ENCODE data around the gene FBXO34. TPM values are rescaled to one million over a fixed set of nuclear protein-coding genes. Genes with fewer than 3 reads are reported as not detected.
A peak's percentile ranks its signal among the peaks of the same experiment; 100 is the strongest.

Gene FBXO34
- total and polyA plus RNA-seq, 9 of the 15 experiments (the other 6 are each of a cell fraction or from before 2014, with no cell fraction given): 6.3 to 24.9 (median 16.2) TPM

- TF ChIP-seq CEBPB (tag; IDR thresholded peaks at IDR 0.05): no peak
These were observed 10.2 kb downstream of the FBXO34 start (continued) for GRCh38 chr14:55281316-55281839.

GRCh38 chr14:55285048-55285652 is 13.9 kb downstream of the FBXO34 start:
- no peak overlapping the region for H3K9ac ChIP-seq (ENCODE audit: insufficient read depth in 1 of 2, low read depth in 2 of 2, low read length in 2 of 2)
- peaks cover 89% of the 10 kb centered on the region for H3K79me2 ChIP-seq (ENCODE audit: control insufficient read depth, insufficient read depth, low read length)
- FAIRE-seq: no peak
- no peaks in the 10 kb centered on the region; a peak in 1 of 5 replicates for H3K4me1 ChIP-seq (replicated peaks in 1 of 2; ENCODE audit: control insufficient read depth in 2 of 2, insufficient read depth in 2 of 2, low read length in 2 of 2)
- no peak overlapping the region for H3K4me3 ChIP-seq
- H2AFZ ChIP-seq (ENCODE audit: low read depth, low read length): no peak overlapping the region
- ChIA-PET POLR2A (no interaction called here), CTCF (ENCODE audit: low intra/inter-chr PET ratio) (no interaction called here)
- H4K20me1 ChIP-seq (replicated peaks; ENCODE audit: control insufficient read depth, insufficient read depth, low read length): no peaks in the 10 kb centered on the region; the same call in 1 of the 2 replicates
- 0 out of 3 replicates have a peak, but pooled peaks cover 4% of the 10 kb centered on the region for H3K36me3 ChIP-seq (ENCODE audit: control insufficient read depth, insufficient read depth, low read length)
- intact Hi-C loops (cut with micrococcal nuclease) (no loop called here), in situ Hi-C loops (cut with MboI) (no loop called here)
- no peaks in the 10 kb centered on the region for H3K27me3 ChIP-seq (ENCODE audit: control insufficient read depth in 2 of 2, insufficient read depth in 2 of 2, low read length in 2 of 2)
- no peak for DNase-seq (ENCODE audit: extremely low read depth in 1 of 4, low spot score in 3 of 4)
- BruUV-seq (replicated peaks): no TSS peak
- no peaks in the 10 kb centered on the region for H3K9me1 ChIP-seq (ENCODE audit: control insufficient read depth, insufficient read depth, low read length)
- TF ChIP-seq NBN (IDR thresholded peaks at IDR 0.05; ENCODE audit: low read depth): no peak
- peak; percentile 37; the same call in 1 of the 2 replicates for TF ChIP-seq ZNF384 (IDR thresholded peaks at IDR 0.05; ENCODE audit: low read depth, low read length)
- TF ChIP-seq NCOA2 (IDR thresholded peaks at IDR 0.05; ENCODE audit: partially characterized antibody in 2 of 2): no peak
- no peak for TF ChIP-seq TRIM24 (IDR thresholded peaks at IDR 0.05)
- no peaks in the 10 kb centered on the region for H3K9me3 ChIP-seq (replicated peaks; ENCODE audit: control insufficient read depth, insufficient read depth, low read depth, low read length)
- no peak overlapping the region for H3K27ac ChIP-seq (ENCODE audit: extremely low read depth, low read depth, low read length)
- no peak for ATAC-seq
- 80% methylated on average over 5 of the region's 13 CpGs for WGBS (ENCODE audit: insufficient coverage, low coverage, missing lambda C conversion rate)
- H3K4me2 ChIP-seq (ENCODE audit: insufficient read depth, low read length): no peak overlapping the region
